ENCODE data around the gene DNAJB8. TPM values are rescaled to one million over a fixed set of nuclear protein-coding genes. Genes with fewer than 3 reads are reported as not detected.

DNAJB8 gene
- not detected for polyA plus RNA-seq
- long read RNA-seq, donor 1: 0 reads
- long read RNA-seq, donor 2: 0 reads
- long read RNA-seq, donor 3: 0 reads
- long read RNA-seq, donor 4: 0 reads
- long read RNA-seq, donor 5: 0 reads
- long read RNA-seq, donor 6: 0 reads
- long read RNA-seq, donor 7: 0 reads
- long read RNA-seq, donor 8: 0 reads
- long read RNA-seq, donor 9: 0 reads
- long read RNA-seq, donor 10: 0 reads
- long read RNA-seq, donor 11: 0 reads

GRCh38 chr3:128466840-128467541, at the start of gene DNAJB8:
Gene DNAJB8 (minus strand): TSS chr3:128466890. CDS start chr3:128463245, 3,645 bp downstream.
- H3K9me3 ChIP-seq (ENCODE audit: control insufficient read depth, low read depth, low read length): no peaks in the 10 kb centered on the region
- no peak for DNase-seq
- no peak within 1 kb of the TSS for H3K4me3 ChIP-seq (ENCODE audit: low read length)
- H3K27me3 ChIP-seq (ENCODE audit: control insufficient read depth, insufficient read depth, low read length): peaks cover 46% of the 10 kb centered on the region
- 73% methylated on average over 3 of the region's 14 CpGs for WGBS (ENCODE audit: insufficient coverage, low lambda C conversion rate)
- H3K36me3 ChIP-seq (ENCODE audit: control insufficient read depth, insufficient read depth, low read length): no peaks in the 10 kb centered on the region
- no peaks in the 10 kb centered on the region for H3K4me1 ChIP-seq (ENCODE audit: control insufficient read depth, insufficient read depth, low read length)
- no peak within 1 kb of the TSS for H3K27ac ChIP-seq (ENCODE audit: low read length)

- no peak for DNase-seq
- Histone ChIP-seq H3K36me3 (ENCODE audit: control insufficient read depth, insufficient read depth, low read length) (no peaks in the 10 kb centered on the region), H3K27ac (ENCODE audit: low read length) (no peak overlapping the region), H3K9me3 (ENCODE audit: control insufficient read depth, low read depth, low read length) (no peaks in the 10 kb centered on the region), H3K4me3 (ENCODE audit: low read length) (no peak overlapping the region), H3K4me1 (ENCODE audit: control insufficient read depth, insufficient read depth, low read length) (no peaks in the 10 kb centered on the region), H3K27me3 (ENCODE audit: control insufficient read depth, insufficient read depth, low read length) (peaks cover 24% of the 10 kb centered on the region)
- WGBS (ENCODE audit: insufficient coverage, low lambda C conversion rate): 88% methylated on average over 1 of the region's 1 CpG
Measured at GRCh38 chr3:128515967-128516366, 49.3 kb upstream of the DNAJB8 start.

DNA sequence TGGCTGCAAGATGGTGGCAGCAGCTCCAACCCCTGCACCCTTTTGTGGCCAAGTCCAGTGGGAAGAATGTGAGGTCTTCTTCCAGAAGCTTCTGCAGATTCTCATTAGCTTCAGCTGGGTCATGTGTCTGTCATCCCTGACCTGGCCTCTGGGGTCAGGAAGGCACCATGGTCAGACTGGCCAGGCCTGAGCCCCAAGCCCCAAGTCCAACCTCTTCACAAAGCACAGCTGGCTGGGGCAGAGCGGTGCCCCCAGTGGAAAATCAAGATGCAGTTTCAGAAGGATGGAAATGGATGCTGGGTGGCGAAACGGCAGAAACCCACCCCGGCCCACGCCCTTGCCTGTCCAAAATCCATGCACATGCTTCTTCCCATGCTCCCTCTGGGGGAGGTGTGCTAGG, 42.2 kb upstream of the DNAJB8 start:
- no peaks in the 10 kb centered on the region for H3K4me1 ChIP-seq (ENCODE audit: control insufficient read depth, insufficient read depth, low read length)
- no peaks in the 10 kb centered on the region for H3K36me3 ChIP-seq (ENCODE audit: control insufficient read depth, insufficient read depth, low read length)
- no peak overlapping the region for H3K4me3 ChIP-seq (ENCODE audit: low read length)
- no peaks in the 10 kb centered on the region for H3K9me3 ChIP-seq (ENCODE audit: control insufficient read depth, low read depth, low read length)
- no peak overlapping the region for H3K27ac ChIP-seq (ENCODE audit: low read length)
- no peak for DNase-seq
- peaks cover 33% of the 10 kb centered on the region for H3K27me3 ChIP-seq (ENCODE audit: control insufficient read depth, insufficient read depth, low read length)
- WGBS (ENCODE audit: insufficient coverage, low lambda C conversion rate): no CpG with 5 or more reads among the region's 5 CpGs

GRCh38 chr3:128506754-128507153, 40.1 kb upstream of the DNAJB8 start:
- DNase-seq: no peak
- Histone ChIP-seq H3K36me3 (ENCODE audit: control insufficient read depth, insufficient read depth, low read length) (no peaks in the 10 kb centered on the region), H3K27me3 (ENCODE audit: control insufficient read depth, insufficient read depth, low read length) (peaks cover 36% of the 10 kb centered on the region), H3K27ac (ENCODE audit: low read length) (no peak overlapping the region), H3K9me3 (ENCODE audit: control insufficient read depth, low read depth, low read length) (no peaks in the 10 kb centered on the region), H3K4me3 (ENCODE audit: low read length) (no peak overlapping the region), H3K4me1 (ENCODE audit: control insufficient read depth, insufficient read depth, low read length) (no peaks in the 10 kb centered on the region)
- WGBS (ENCODE audit: insufficient coverage, low lambda C conversion rate): no CpG with 5 or more reads among the region's 2 CpGs

- Histone ChIP-seq H3K36me3 (ENCODE audit: control insufficient read depth, insufficient read depth, low read length) (no peaks in the 10 kb centered on the region), H3K9me3 (ENCODE audit: control insufficient read depth, low read depth, low read length) (no peaks in the 10 kb centered on the region), H3K27ac (ENCODE audit: low read length) (no peak overlapping the region), H3K27me3 (ENCODE audit: control insufficient read depth, insufficient read depth, low read length) (peaks cover 40% of the 10 kb centered on the region), H3K4me3 (ENCODE audit: low read length) (no peak overlapping the region), H3K4me1 (ENCODE audit: control insufficient read depth, insufficient read depth, low read length) (no peaks in the 10 kb centered on the region)
- no CpG with 5 or more reads among the region's 3 CpGs for WGBS (ENCODE audit: insufficient coverage, low lambda C conversion rate)
- no peak for DNase-seq
Measured at GRCh38 chr3:128505771-128506170, 39.1 kb upstream of the DNAJB8 start.

- WGBS (ENCODE audit: insufficient coverage, low lambda C conversion rate): no CpG with 5 or more reads among the region's 12 CpGs
- Histone ChIP-seq H3K27me3 (ENCODE audit: control insufficient read depth, insufficient read depth, low read length) (peaks cover 44% of the 10 kb centered on the region), H3K4me1 (ENCODE audit: control insufficient read depth, insufficient read depth, low read length) (no peaks in the 10 kb centered on the region), H3K4me3 (ENCODE audit: low read length) (no peak overlapping the region), H3K36me3 (ENCODE audit: control insufficient read depth, insufficient read depth, low read length) (no peaks in the 10 kb centered on the region), H3K27ac (ENCODE audit: low read length) (no peak overlapping the region), H3K9me3 (ENCODE audit: control insufficient read depth, low read depth, low read length) (no peaks in the 10 kb centered on the region)
- no peak for DNase-seq
Measured at GRCh38 chr3:128504963-128505730, 38.5 kb upstream of the DNAJB8 start.

DNA sequence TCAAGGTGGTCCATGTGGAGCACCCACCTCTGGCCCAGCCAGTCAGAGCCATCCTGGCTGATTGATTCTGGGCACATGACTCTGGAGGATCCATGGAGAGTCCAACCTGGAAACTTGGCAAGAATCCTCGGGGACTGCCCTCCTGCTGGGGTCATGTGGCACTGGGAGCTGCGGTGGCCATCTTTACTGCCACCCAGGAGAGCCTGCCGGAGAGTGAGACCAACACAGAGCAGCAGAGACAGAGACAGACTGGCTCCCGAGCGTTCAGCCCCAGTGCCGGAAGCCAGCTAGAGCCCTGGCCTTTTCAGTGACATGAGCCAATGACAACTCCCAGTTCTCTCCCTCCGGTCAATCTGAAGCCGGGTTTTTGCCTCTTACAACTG, 37.8 kb upstream of the DNAJB8 start:
- WGBS (ENCODE audit: insufficient coverage, low lambda C conversion rate): no CpG with 5 or more reads among the region's 8 CpGs
- peaks cover 48% of the 10 kb centered on the region for H3K27me3 ChIP-seq (ENCODE audit: control insufficient read depth, insufficient read depth, low read length)
- no peak for DNase-seq

GRCh38 chr3:128503751-128504532, 37.3 kb upstream of the DNAJB8 start:
- Histone ChIP-seq H3K27ac (ENCODE audit: low read length) (no peak overlapping the region), H3K36me3 (ENCODE audit: control insufficient read depth, insufficient read depth, low read length) (no peaks in the 10 kb centered on the region), H3K4me1 (ENCODE audit: control insufficient read depth, insufficient read depth, low read length) (no peaks in the 10 kb centered on the region), H3K27me3 (ENCODE audit: control insufficient read depth, insufficient read depth, low read length) (peaks cover 48% of the 10 kb centered on the region), H3K9me3 (ENCODE audit: control insufficient read depth, low read depth, low read length) (no peaks in the 10 kb centered on the region), H3K4me3 (ENCODE audit: low read length) (no peak overlapping the region)
- DNase-seq: no peak
- 80% methylated on average over 1 of the region's 10 CpGs for WGBS (ENCODE audit: insufficient coverage, low lambda C conversion rate)

More for the DNA sequence above, 37.8 kb upstream of the DNAJB8 start:
- Histone ChIP-seq H3K9me3 (ENCODE audit: control insufficient read depth, low read depth, low read length) (no peaks in the 10 kb centered on the region), H3K4me3 (ENCODE audit: low read length) (no peak overlapping the region), H3K36me3 (ENCODE audit: control insufficient read depth, insufficient read depth, low read length) (no peaks in the 10 kb centered on the region), H3K4me1 (ENCODE audit: control insufficient read depth, insufficient read depth, low read length) (no peaks in the 10 kb centered on the region), H3K27ac (ENCODE audit: low read length) (no peak overlapping the region)

DNA sequence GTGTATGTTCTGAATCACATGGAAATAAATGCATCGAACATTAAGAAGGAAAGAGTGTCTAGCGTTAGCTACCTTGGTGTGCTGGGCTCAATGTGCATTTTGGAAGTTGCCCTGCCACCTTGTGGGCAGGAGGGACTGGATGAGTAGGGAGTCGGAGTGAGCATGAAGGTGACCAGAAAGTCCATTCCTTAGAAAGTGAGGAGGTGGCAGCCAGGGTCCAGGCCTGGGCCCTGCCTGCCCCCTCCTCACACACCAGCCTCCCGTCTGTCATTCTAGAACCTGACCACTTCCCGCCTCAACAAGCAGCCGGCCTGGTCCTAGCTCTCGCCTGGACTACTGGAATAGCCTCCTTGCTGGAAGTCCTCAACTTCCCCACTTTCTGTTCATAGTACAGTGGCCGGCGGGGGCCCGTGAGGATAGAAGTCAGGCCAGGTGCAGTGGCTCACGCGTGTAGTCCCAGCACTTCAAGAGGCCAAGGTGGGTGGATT, 36.5 kb upstream of the DNAJB8 start:
- WGBS (ENCODE audit: insufficient coverage, low lambda C conversion rate): no CpG with 5 or more reads among the region's 12 CpGs
- H3K36me3 ChIP-seq (ENCODE audit: control insufficient read depth, insufficient read depth, low read length): no peaks in the 10 kb centered on the region
- H3K4me3 ChIP-seq (ENCODE audit: low read length): no peak overlapping the region
- no peak overlapping the region for H3K27ac ChIP-seq (ENCODE audit: low read length)
- no peak for DNase-seq
- H3K4me1 ChIP-seq (ENCODE audit: control insufficient read depth, insufficient read depth, low read length): no peaks in the 10 kb centered on the region
- H3K9me3 ChIP-seq (ENCODE audit: control insufficient read depth, low read depth, low read length): no peaks in the 10 kb centered on the region
- H3K27me3 ChIP-seq (ENCODE audit: control insufficient read depth, insufficient read depth, low read length): peaks cover 53% of the 10 kb centered on the region

DNA sequence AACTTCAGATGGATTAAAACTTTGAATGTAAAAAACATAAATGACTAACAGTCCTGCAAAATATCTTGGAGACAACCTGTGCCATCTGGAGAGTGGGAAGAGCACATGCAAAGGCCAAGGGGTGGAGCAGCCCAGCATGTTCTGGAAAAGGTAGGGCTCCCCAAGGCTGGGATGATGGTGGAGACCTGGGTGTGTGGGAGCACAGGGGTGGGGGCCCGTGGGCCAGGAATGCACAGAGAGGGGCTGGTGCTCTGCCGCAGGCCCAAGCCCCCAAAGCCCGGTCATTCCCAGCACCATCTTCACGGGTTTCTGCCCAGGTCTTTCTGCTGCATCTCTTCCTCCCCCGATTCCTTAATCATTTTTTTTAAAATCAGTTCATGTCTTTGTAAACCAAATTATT, 36.0 kb upstream of the DNAJB8 start:
- Histone ChIP-seq H3K27me3 (ENCODE audit: control insufficient read depth, insufficient read depth, low read length) (peaks cover 56% of the 10 kb centered on the region), H3K9me3 (ENCODE audit: control insufficient read depth, low read depth, low read length) (no peaks in the 10 kb centered on the region), H3K4me3 (ENCODE audit: low read length) (no peak overlapping the region), H3K4me1 (ENCODE audit: control insufficient read depth, insufficient read depth, low read length) (no peaks in the 10 kb centered on the region), H3K27ac (ENCODE audit: low read length) (no peak overlapping the region), H3K36me3 (ENCODE audit: control insufficient read depth, insufficient read depth, low read length) (no peaks in the 10 kb centered on the region)
- 92% methylated on average over 2 of the region's 5 CpGs for WGBS (ENCODE audit: insufficient coverage, low lambda C conversion rate)
- DNase-seq: no peak

All from large intestine (tissue), 12 donors.